ENCODE measurements around the gene CASP8AP2.
A peak's percentile ranks its signal among the peaks of the same experiment; 100 is the strongest.
"Not testable (repeated sequence)": the region's sequence is repeated elsewhere in the genome, so short reads cannot be mapped to it uniquely, and the experiment has no call there.

CASP8AP2 gene

GRCh38 chr6:89890845-89891528, 61.3 kb downstream of the CASP8AP2 start:
- DNase-seq: not testable (repeated sequence)

- not testable (repeated sequence) for DNase-seq
Measured at GRCh38 chr6:89892577-89892976, 62.9 kb downstream of the CASP8AP2 start.

- no peak for DNase-seq
Measured at GRCh38 chr6:89894169-89894568, 64.5 kb downstream of the CASP8AP2 start, which contains the start of gene GJA10. Gene GJA10, plus strand, starts transcription at chr6:89894469. Its CDS starts 0 bp downstream, at chr6:89894469.

GRCh38 chr6:89895276-89895874, 65.7 kb downstream of the CASP8AP2 start:
- peak; percentile 52 for DNase-seq

- not testable (repeated sequence) for DNase-seq
Measured at GRCh38 chr6:89910001-89910901, 80.6 kb downstream of the CASP8AP2 start.

GRCh38 chr6:89910902-89911240, 81.2 kb downstream of the CASP8AP2 start:
- no peak for DNase-seq

- no peak for DNase-seq
Measured at GRCh38 chr6:89916136-89916920, 86.6 kb downstream of the CASP8AP2 start.

GRCh38 chr6:89917216-89917615, 87.5 kb downstream of the CASP8AP2 start:
- DNase-seq: no peak

GRCh38 chr6:89917801-89918366, 88.2 kb downstream of the CASP8AP2 start:
- DNase-seq: no peak
